Left ventricle myocardium inferior (tissue), 1 donor: ENCODE measurements around the gene AKAP6. TPM values are rescaled to one million over a fixed set of nuclear protein-coding genes. Genes with fewer than 3 reads are reported as not detected.

Source experiments
- DNase-seq: peaks from one replicate; pipeline ENCODE4 v3.0.0-alpha.2; 2020
- H3K27ac ChIP-seq: fragments of 200-600 bp; replicated peaks from 2 replicates; pipeline ENCODE4 v1.8.0; 2021
- H3K27me3 ChIP-seq: fragments of 200-600 bp; 2 replicates; pipeline ENCODE4 v1.8.0; 2021; ENCODE audit warnings: low read depth
- H3K36me3 ChIP-seq: fragments of 200-600 bp; 2 replicates; pipeline ENCODE4 v1.8.0; 2021
- H3K4me1 ChIP-seq: fragments of 200-600 bp; 2 replicates; pipeline ENCODE4 v1.8.0; 2021
- H3K4me3 ChIP-seq: fragments of 200-600 bp; 2 replicates; pipeline ENCODE4 v1.8.0; 2021; ENCODE audit warnings: mild to moderate bottlenecking, moderate library complexity
- H3K9me3 ChIP-seq: fragments of 200-600 bp; replicated peaks from 2 replicates; pipeline ENCODE4 v1.8.0; 2021
- intact Hi-C: fragments of 100-400 bp; cut with micrococcal nuclease; formaldehyde crosslinking; loops from one replicate; pipeline ENCODE4 v1.11.0; 2022
- total RNA-seq: library from RNA; stranded (reverse); fragmentation: NEBNext Ultra II Directional; extraction: Animal tissue kit (Norgen Biotek cat#: 25700); gene quantifications from one replicate; pipeline ENCODE4 v1.2.1, GENCODE V29; 2021
- TF ChIP-seq, protein P1 (sequence below): fragments of 200-600 bp; IDR thresholded peaks from 2 replicates; pipeline ENCODE4 v1.8.0; 2021; ENCODE audit warnings: antibody characterized with exemption, mild to moderate bottlenecking, borderline replicate concordance
- donor health status: DM: no; HTN: yes; CAD: no; lungs with severe emphysema.

AKAP6 gene
- total RNA-seq, 1 donor from 2014 or later: 218 TPM

DNA sequence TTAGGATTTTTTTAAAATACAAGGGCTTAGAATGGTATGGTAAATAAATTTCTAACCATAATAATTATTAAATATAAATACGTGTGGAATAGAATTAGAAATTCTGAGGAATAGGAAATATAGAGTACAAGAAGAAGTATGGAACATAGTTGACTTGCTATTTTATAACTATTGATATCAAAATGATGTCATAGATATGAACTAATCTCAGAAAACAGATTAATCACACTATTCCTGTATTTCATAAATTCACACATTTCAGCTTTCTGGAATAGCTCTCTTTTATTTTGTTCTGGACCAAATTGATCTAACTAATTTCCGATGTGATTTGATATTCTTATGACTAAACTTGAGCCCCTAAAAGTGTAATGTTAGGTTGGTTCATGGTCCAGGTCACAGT is 372.4 kb downstream of the AKAP6 start:
- H3K27me3 ChIP-seq: no peaks in the 10 kb centered on the region
- DNase-seq: no peak
- H3K4me1 ChIP-seq: peaks cover 67% of the 10 kb centered on the region
- H3K9me3 ChIP-seq: no peaks in the 10 kb centered on the region
- H3K4me3 ChIP-seq: no peak overlapping the region
- H3K36me3 ChIP-seq: no peaks in the 10 kb centered on the region
- H3K27ac ChIP-seq: peak overlapping the region; percentile 77
- TF ChIP-seq, protein P1, sequence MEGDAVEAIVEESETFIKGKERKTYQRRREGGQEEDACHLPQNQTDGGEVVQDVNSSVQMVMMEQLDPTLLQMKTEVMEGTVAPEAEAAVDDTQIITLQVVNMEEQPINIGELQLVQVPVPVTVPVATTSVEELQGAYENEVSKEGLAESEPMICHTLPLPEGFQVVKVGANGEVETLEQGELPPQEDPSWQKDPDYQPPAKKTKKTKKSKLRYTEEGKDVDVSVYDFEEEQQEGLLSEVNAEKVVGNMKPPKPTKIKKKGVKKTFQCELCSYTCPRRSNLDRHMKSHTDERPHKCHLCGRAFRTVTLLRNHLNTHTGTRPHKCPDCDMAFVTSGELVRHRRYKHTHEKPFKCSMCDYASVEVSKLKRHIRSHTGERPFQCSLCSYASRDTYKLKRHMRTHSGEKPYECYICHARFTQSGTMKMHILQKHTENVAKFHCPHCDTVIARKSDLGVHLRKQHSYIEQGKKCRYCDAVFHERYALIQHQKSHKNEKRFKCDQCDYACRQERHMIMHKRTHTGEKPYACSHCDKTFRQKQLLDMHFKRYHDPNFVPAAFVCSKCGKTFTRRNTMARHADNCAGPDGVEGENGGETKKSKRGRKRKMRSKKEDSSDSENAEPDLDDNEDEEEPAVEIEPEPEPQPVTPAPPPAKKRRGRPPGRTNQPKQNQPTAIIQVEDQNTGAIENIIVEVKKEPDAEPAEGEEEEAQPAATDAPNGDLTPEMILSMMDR: no peak
- intact Hi-C loops: no loop called here

DNA sequence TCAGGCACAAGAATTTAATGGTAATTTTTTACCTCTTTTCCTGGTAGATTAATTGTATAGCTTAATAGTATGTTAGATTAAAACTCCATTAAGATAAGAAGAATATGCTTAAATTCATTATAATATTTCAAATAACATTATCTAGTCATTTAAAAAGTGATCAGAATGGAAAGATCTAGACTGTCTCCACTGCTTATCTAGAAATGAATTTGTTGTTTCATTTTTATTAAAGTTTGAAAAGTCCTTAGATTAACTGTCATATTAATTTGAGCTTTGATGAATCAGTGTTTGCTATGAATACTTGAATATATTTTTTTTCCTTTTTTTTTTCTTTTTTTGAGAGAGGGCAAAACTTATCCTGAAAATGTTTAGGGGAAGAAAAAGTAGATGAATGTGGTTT is 373.0 kb downstream of the AKAP6 start:
- Histone ChIP-seq H3K27me3 (no peaks in the 10 kb centered on the region), H3K36me3 (no peaks in the 10 kb centered on the region), H3K4me1 (peaks cover 66% of the 10 kb centered on the region), H3K27ac (peak overlapping the region; percentile 77), H3K4me3 (peak overlapping the region; percentile 33), H3K9me3 (no peaks in the 10 kb centered on the region)
- intact Hi-C loops: no loop called here
- DNase-seq: no peak
- TF ChIP-seq, protein P1: no peak

DNA sequence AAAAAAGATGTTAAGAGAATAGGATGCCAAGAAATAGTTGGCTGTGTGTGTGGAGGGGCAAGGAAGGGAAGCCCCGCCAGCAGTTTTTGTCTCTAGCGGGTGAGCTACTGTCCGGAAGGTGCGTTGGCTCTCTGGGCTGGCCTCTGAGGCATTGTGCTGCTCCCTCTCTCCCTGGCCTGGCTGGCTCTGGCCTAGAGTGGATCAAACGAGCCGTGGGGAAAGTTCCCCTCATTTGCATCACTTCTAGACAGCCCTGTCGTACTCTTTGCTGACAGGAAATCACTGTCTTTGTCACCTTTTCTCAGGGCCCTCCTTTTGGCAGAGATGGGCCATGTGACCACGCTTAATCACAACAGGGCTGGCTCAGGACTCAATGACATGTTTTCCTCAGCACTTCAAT is 373.5 kb downstream of the AKAP6 start:
- TF ChIP-seq, protein P1: no peak
- peak; percentile 34 for DNase-seq
- Histone ChIP-seq H3K4me3 (peak overlapping the region; percentile 33), H3K27ac (peak overlapping the region; percentile 77), H3K36me3 (no peaks in the 10 kb centered on the region), H3K27me3 (no peaks in the 10 kb centered on the region), H3K9me3 (no peaks in the 10 kb centered on the region), H3K4me1 (peaks cover 63% of the 10 kb centered on the region)
- intact Hi-C loops: no loop called here

DNA sequence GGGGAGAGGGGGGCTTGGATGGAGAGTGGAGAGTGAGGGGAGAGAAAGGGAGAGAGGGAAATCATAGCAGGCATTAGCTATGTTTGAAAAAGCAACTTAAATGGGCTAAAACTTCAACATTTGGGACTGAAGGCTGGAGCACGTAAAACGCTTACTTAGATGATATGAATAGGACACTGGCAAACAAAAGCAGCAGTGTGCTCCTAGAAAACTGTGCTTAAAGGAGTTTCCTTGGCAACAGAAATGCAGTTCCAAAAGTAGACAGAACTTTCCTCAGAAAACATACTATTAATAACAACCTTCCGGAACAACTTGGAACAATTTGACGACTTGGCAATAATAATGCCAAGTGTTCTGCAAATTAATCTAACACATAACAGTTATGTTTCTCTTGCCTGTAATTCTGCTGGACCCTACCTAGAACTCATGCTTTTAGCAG is 374.1 kb downstream of the AKAP6 start:
- Histone ChIP-seq H3K9me3 (no peaks in the 10 kb centered on the region), H3K36me3 (no peaks in the 10 kb centered on the region), H3K27ac (peak overlapping the region; percentile 77), H3K4me3 (peak overlapping the region; percentile 33), H3K27me3 (no peaks in the 10 kb centered on the region), H3K4me1 (peaks cover 63% of the 10 kb centered on the region)
- intact Hi-C loops: no loop called here
- TF ChIP-seq, protein P1: no peak
- no peak for DNase-seq

DNA sequence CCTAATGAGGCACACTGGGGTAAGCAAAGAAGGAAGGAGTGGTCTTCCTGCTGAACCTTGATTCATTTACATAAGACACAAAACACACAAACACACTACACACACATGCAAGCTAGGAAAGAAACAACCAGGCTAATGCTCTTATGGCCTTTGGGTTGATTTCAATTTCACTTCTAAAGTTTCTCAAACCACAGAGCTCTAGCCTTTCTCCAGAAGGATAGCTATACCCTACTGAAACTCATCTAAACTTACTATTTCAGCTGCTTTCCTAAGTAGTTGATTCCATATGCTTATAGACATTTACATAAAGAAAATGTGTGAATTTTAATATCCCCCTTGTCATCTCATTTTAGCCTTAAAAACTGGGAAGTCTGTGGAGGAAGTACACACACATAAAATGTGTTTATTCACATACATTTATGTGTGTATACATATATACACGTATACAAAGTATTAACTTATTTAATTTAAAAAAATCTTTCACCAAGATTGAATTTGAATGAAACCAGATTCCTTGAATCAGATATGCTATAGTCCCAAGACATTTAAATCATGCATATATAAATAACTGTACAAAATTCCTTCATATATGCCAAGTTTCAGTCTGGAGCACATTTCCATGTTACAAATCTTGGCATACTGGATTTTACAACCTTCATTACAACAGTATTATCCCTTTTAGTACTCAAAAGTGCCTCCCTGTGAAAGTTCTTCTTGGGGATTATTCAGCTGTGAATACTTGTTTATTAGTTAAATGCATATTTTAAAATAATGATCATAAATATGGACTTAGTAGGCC is 377.8 kb downstream of the AKAP6 start:
- Histone ChIP-seq H3K4me3 (no peak overlapping the region), H3K27ac (peak overlapping the region; percentile 59), H3K4me1 (peaks cover 58% of the 10 kb centered on the region), H3K27me3 (no peaks in the 10 kb centered on the region), H3K36me3 (no peaks in the 10 kb centered on the region), H3K9me3 (no peaks in the 10 kb centered on the region)
- intact Hi-C loops: no loop called here
- TF ChIP-seq, protein P1: no peak
- no peak for DNase-seq
